Islet of Langerhans (tissue), 1 donor: Measurements from ENCODE around the gene CNTFR.
A peak's percentile ranks its signal among the peaks of the same experiment; 100 is the strongest.
"Not testable (repeated sequence)": the region's sequence is repeated elsewhere in the genome, so short reads cannot be mapped to it uniquely, and the experiment has no call there.

Source experiments
- FAIRE-seq: peaks from one replicate; lab custom pipeline; 2011; peaks lifted over from hg19 to GRCh38; lab: Jason Lieb, UNC

Gene CNTFR, protein sequence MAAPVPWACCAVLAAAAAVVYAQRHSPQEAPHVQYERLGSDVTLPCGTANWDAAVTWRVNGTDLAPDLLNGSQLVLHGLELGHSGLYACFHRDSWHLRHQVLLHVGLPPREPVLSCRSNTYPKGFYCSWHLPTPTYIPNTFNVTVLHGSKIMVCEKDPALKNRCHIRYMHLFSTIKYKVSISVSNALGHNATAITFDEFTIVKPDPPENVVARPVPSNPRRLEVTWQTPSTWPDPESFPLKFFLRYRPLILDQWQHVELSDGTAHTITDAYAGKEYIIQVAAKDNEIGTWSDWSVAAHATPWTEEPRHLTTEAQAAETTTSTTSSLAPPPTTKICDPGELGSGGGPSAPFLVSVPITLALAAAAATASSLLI

DNA sequence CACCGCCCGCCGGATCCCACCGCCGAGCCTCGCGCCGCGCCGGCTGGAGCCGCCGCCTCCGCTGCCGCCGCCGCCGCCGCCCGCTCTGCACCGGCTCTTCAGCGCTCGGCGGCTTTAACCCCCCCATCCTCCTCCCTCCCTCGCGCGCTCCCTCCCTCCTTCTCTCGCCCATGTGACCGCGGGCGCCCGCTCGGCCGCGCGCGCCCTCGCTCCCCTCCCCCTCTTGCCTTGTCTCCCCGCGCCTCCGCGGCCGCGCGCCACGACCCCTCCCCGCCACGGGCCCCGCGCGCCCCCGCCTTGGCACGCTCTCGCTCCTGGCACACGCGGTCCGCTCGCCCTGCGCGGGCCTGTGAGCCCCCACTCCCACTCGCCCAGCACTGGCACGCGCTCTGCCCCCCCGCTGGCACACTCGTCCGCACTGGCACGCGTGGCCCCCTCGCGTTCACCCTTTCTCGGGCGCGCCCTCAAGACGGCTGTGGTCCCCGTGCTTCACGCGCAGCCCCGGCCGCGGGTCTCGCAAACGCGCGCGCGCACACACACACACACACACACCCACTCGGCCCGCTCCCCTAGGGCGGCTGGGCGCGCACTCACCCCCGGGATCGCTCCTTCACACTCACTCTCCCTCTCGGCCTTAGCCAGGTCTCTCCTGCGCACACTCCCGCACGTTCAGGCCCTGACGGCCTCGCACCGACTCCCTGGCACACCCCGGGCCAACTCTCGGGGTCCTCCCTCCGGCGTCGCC is at the start of gene CNTFR:
CNTFR (minus strand) TSS at position 89 of the 745 bp plus-strand sequence. CDS start 20,743 bp downstream, outside the sequence.
- no peak for FAIRE-seq

DNA sequence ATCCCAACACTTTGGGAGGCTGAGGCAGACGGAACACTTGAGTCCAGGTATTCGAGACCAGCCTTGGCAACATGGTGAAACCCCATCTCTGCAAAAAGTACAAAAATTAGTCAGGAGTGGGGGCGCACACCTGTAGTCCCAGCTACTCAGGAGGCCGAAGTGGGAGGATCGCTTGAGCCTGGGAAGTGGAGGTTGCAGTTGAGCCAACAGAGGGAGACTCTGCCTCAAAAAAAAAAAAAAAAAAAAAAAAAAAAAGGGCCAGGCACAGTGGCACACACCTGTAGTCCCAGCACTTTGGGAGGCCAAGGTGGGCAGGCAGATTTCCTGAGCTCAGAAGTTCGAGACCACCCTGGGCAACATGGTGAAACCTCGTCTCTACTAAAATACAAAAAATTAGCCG is 49.8 kb upstream of the CNTFR start:
- FAIRE-seq = not testable (repeated sequence)

DNA sequence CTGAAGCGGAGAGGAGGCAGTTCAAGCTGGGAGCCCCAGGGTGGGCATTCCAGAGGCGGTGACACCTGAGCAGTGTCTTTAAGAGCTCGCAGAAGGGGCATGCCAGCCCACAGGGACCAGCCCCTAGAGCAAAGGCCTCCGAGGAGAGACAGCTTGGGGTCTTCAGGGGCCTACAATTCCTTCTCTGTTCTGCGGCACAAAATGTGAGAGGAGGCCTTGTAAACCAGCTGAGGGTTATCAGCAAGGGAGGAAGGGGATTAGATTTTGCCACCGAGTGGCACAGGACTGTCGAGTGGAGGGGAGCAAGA is 48.6 kb upstream of the CNTFR start:
- FAIRE-seq = no peak

DNA sequence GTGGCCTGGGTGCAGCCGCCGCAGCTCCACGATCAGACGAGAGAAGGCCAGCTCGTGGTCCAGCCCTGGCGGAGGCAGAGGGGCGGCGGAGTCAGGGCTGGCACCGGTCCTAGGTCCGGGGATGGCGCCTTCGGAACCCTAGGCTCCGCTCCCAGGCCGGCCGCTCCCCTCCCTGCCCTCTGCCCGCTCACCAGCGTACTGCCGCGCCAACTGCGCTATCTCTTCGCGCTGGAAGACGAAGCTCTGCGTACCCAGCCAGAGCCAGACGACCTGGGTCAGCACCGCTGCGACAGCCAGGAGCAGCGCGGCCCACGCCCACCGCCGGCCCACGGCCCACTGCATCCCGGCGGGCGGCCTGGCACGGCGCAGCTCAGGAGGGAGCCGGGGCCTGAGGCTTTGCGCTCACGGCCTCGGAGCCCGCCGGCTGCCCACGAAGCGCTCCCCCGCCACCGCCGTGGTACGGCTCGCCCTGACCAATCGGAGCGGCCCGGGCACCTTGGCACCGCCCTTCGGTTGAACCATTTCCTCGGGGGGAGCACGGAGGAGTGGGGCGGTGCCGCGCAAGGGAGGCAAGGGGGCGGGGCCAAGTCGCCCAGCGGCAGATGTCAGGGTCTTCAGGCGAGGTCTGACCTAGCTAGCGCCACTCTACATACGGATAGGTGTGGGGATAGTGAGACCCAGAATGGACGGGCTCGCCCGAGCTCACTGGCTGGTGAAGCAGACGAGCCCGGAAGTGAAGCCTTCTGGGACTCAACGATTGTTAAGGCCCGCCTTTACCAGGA is 48.0 kb upstream of the CNTFR start, which contains the start of gene SIGMAR1:
SIGMAR1 (minus strand) TSS at position 432 of the 782 bp plus-strand sequence; CDS start at position 342, 90 bp downstream.
- no peak for FAIRE-seq

DNA sequence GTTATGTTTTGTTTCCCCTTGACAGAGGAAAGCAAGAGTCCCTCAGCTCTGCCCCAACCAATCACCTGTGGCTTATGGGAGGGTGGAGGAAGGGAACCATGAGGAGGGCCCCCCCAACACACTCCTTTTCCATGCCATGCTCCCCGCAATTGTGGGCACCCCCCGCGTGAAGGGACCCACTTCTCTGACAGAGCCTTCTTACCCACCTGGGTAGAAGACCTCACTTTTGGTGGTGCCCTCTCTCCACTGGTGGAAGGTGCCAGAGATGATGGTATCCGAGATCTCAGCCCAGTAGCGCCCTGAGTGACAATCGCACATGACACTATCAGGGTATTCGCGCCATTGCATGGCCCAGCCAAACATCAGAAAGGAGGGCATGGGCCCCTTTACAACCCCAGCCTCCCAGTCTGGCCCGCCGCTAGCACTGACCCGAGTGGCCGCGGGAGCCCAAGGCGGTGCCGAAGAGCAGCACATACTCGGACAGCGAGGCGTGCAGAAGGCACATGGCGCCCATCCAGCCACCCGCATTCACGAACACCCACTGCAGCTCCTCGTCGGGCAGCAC is 47.3 kb upstream of the CNTFR start:
- no peak for FAIRE-seq

DNA sequence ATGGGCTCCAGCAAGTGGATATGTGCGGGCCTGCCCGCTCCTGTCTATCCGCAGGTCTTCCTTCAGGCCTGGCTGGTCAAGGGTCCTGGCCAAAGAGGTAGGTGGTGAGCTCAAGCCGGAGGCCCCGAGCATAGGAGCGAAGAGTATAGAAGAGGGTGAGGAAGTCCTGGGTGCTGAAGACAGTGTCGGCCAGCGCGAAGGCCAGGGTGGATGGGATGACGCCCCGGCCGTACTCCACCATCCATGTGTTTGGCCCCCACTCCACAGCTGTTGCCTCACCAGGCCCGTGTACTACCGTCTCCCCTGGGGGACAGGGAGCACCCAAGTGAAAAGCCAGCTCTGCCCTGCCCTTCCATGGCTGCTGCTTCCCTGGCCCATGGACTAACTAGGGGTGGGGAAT is 46.0 kb upstream of the CNTFR start:
- FAIRE-seq = no peak

DNA sequence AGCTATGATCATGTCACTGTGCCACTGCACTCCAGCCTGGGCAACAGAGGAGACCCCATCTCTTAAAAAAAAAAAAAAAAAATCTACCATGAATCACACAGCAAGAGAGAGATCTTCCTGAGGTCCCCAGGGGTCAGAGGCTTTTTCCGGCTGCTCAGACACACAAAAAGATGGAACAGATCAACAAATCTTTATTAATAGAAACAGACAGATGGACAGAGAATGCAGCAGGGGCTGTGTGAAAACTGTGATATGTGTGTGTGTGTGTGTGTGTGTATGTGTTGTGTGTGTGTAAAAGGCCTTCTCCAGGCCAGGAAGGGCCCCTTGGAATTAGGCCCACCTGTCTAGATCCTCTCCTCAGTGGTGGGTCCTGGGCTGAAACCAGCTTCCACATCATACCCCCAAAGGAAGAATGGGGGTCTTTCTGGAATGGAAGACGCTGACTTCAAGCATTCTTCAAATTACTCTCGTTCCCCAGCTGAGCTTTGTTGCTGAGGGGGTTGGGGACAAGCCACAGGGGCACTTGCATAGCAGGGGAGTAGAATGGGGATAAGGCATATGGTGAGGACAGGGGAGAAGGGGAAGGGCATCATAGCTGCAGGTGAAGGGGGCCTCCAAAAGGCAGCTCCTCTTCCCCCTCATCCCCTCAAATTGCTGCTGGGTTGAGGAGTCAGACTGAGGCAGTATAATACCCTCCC is 45.2 kb upstream of the CNTFR start:
- FAIRE-seq = no peak

DNA sequence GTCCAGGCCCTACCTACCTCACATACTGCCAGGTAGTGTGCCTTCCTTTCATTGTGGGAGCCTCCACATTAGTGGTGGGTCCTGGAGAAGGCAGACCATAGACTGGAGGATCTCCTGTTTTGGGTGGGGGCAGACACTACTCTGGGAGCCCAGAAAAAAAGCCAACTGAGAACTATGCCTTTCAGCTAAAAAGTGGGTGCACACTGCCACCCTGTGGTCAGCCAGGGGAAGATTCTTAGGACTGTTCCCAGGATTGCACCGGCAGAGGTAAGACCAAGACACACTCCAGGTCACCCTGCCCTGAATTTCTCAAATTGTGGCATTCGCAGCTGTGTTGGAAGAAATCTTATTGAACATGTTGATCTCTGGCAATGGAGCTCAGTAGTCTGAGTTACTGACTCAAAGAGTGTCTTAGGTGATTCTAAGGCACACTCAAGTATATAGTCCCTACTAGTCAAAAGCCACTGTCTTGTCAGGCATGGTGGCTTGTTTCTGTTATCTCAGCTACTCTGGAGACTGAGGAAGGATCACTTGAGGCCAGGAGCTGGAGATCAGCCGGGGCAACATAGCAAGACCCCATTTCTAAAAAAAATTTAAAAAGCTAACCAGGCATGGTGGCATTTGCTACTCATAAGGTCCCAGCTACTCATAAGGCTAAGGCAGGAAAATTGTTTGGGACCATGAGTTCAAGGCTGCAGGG is 44.5 kb upstream of the CNTFR start:
- FAIRE-seq = peak; percentile 93

DNA sequence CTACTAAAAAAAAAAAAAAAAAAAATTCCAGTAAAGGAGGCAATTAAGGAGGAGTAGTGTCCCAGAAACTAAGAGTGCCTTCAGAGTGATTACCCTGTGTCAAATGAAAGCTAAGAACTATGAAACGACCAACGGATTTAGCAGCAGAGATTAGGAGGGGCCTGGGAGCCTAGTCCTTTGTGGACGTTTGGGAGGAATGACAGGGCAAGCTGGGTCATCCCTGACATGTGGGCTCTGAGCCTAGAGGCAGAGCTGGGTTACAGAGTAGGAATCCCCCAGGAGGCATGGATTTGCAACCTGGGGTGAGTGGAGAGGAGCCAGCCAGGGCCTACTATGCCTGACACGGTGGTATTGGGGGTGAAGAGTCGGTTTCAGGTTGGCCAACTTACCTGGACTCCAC is 43.6 kb upstream of the CNTFR start:
- FAIRE-seq = no peak

DNA sequence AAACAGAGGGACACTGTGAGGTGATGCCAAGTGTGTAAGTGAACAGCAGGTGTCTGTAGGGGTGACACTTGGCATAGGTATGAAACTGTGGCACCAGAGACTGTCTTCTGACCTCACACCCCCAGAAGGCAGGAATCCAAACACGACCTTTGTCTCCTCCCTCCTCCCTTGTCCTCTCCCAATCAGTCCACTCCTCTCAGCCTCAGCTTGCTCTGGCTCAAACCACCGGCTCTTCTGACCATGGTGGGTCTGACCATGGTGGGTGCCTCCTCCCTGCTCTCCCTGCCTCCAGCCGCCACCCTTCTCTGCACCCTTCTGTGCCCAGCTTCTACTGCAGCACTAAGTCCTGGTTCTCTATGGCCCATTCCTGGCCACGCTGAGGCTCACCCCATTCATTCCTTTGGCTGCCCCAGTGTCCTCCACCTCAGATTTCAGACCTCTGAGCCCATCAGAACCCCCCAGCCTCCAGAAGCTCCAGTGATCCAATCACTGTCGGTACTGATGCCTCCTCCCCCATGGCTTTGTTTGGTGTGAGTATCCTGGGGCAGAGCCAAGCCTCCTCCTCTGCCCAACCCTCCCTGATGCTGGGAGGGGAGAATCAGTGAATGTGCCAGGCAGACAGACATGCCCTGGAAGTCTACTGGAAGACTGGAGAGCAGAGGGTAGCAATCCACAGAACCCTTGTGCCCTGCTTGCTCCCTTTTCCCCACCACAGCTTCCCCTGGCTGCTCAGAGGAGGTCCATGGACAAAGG is 41.1 kb upstream of the CNTFR start:
- FAIRE-seq = no peak

DNA sequence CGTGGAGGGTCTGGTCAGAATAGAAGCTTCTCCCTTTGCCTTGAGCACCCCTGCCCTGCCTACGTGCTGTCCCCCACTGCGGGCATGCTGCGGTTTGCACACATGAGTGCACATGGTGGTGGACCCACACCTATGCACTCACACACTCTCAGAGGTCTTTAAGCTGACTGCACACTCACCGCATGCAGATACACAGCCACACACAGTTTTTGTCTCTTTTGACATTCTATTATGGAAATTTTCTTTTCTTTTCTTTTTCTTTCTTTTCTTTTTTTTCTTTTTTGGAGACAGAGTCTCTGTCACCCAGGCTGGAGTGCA is 39.9 kb upstream of the CNTFR start:
- FAIRE-seq = no peak

DNA sequence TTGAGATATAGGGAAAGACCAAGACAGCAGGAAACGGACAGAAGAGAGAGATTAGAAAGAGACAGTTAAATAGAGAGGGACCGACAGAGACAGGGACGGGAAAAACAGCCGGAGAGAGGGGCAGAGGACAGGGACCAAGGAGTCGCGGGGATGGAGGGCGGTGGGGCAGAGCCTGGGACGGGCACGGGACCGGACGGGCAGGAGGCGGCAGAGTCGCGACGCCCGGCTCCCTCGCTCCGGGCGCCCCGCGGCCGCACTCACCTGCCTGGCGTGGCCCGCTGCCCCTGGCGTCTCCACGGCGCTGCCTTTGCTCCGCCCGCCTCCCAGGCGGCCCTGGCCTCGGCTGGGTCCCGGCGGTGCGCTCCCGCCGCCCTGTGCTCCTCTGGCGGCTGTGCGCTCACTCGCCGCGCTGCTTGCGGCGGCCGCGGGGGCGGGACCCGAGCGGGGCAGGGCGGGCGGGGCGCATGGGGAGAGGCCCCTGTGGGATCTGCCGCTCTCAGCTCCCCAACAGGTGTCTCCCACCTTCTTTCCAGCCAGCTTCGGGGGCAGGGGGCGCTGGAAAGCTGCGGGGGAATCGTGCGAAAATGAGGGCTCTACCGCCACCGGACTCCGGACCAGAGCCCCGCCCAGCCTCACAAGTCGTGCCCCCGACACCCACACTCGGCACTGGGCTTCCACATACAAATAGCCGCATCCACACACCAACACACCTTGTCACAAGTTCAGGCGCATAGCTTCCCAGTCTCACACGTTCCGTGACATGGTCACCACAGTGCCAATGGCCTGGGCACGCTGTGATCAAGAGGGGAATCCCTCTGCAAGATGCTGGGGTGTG is 39.3 kb upstream of the CNTFR start, which contains the start of gene ARID3C:
ARID3C (minus strand) TSS at position 411 of the 835 bp plus-strand sequence. CDS start 1,052 bp downstream, outside the sequence.
- FAIRE-seq = no peak

DNA sequence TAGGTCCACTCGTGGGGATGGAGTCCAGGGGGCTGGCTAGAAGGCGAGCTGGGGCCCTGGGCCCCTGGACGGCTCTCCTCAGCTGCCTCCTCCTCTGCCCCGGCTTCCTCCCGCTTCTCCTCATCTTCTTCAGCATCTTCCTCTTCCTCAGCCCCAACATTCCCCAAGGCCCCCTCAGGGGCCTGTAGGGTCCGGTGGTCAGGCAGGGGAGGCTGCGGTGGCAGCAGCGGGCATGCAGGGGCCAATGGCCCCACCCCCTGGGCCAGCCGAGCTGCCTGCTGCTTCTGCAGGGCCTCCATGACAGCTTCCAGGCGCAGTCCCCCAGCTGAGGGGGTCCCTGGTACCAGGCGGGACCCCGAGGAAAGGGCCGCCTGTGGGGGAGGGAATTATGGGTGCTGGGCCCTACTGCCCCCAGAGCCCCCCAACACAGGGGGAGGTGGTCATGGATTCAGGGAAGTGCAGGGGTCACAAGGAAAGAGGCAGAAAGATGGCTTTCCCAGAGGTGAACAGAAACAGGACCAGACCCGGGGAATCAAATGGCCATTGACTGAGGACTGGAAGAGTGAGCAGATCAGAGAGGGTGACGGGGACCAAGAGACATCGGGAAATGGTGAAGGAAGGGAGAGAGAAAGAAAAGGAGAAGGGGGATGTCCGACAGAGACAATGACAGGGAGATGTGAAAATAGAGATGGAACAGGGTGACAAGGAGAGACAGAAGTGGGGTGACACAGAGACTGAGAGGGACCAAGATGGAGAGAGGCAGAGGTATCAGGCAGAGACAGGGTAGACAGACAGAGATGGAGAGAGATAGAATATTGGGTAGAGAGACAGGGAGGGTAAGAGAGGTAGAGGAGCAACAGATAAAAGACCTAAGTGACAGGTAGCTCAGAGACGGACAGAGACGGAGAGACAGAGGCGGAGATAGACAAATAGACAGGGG is 38.5 kb upstream of the CNTFR start:
- FAIRE-seq = no peak

DNA sequence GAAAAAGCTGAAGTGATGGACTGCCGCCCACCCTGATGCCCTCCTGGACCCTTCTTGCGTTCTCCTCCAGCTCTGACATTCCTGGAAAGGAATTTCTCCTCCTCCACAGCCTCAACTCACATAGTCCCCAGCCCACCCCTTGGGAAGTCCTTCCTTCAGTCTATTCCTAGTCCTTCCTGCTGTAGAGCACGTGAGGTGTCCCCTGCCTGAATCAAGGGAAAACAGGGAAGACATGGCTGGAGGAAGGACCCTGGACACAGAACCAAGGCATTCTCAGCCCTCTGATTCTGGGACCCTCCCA is 35.6 kb upstream of the CNTFR start:
- FAIRE-seq = no peak

DNA sequence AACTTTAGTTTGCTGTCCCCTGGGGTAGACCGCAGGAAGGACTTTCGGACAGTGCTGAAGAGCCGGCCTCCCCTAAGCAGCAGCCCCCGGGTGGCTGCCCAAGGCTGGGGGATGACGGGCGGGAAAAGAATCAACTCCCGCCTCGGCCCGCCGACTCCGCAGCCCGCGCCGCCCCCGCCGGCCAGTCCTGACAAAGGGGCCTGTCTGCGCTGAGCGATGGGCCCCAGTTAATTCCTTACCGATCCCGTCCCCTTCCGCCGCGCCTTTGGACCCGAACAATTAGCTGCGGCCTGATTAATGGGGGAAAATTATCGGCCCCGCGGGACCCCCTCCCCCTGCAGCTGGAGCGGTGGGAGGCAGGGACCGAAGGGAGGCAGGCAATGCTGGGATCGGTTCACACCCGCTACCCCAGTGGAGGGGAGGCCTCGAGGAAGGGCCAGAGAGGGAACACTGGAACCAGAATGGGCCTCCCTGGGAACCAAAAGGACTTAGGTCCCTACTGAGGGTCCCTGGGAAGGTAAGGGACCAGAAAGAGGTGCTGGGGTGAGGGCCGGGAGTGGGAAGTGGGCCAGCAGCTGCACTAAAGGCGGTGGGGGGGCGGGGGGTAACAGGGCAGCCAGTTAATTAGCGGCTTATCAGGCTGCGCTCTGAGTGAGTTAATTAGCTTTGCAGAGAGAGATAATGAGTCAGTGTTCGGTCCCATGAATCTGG is 35.1 kb upstream of the CNTFR start:
- FAIRE-seq = no peak

DNA sequence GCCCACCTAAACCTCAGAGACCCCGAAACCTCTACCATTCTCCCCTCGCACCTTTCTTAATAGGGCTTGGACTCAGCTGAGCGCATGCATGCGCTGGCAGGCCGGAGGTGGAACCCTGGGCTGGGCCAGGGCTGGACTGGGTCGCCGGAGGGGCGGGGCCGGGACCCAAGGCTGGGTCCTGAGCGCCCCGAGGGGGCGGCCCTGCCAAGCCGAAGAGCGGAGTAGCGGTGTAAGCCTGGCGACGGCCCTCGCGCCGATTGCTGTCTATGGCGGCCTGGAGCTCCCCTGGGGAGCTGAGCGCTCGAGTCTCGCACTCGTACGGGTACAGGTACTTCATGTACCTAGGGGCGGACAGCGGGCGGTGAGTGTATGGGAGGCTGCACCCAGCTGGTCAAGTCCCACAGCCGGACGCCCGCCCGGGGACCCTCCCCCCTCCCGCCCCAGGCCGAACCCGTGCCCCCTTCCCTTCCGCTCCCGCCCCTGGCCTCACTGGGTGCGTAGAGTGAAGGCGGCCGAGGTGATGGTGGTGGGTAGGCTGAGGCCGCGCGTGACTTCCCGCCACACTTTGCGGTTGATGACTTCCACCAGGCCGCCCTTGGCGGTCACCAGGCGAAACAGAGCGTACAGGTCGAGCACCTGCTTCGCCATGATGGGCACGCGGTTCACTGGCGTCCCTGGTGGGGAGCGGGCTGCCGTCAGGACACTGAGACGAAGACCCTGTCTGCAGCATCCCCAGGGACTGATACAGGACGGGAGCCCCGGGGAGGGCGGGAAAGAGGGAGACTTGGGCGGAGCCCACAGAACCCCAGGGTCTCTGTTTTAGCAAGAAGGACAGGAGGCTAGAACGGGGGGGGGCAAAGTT is 34.1 kb upstream of the CNTFR start:
- no peak for FAIRE-seq
